ENCODE results near the gene PEAK1. TPM values are rescaled to one million over a fixed set of nuclear protein-coding genes. Genes with fewer than 3 reads are reported as not detected.

PEAK1 gene
- total and polyA plus RNA-seq, 2 experiments from 2014 or later = 7.8 to 34.1 TPM

DNA sequence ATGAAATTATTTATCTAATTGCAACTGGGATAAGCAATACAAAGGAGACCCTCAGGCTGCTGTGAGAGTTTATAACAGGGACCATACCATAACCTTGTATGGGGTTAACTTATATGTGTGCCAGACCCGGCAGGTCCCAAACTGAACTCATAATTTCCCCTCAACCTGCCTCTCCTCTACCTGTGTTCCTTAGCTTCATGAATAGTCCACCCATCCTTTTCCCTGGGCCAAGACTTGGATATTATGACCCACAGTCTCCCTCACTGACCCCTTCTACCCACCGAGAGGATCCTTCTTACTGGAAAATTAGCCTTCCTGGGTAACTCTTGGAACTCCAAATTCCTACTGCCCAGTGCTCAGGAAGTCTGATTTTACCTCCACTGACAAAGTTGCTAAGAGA, 345.6 kb downstream of the PEAK1 start:
- peaks cover 8% of the 10 kb centered on the region for H3K27me3 Mint-ChIP-seq (ENCODE audit: insufficient read depth, low read depth, poor library complexity)
- Histone ChIP-seq H4K20me1 (replicated peaks; ENCODE audit: insufficient read depth) (peaks cover 6% of the 10 kb centered on the region; the same call in 1 of the 2 replicates), H3K27ac (ENCODE audit: low read depth) (no peak overlapping the region), H3K9me2 (ENCODE audit: insufficient read depth) (no peaks in the 10 kb centered on the region), H3K4me1 (ENCODE audit: insufficient read depth) (peaks cover 8% of the 10 kb centered on the region), H3K36me3 (ENCODE audit: insufficient read depth) (no peaks in the 10 kb centered on the region), H3F3A (replicated peaks; ENCODE audit: low read depth) (no peaks in the 10 kb centered on the region), H3K27me3 (ENCODE audit: insufficient read depth) (peaks cover 9% of the 10 kb centered on the region), H3K4me2 (no peak overlapping the region), H3K4me3 (no peak overlapping the region), H2AFZ (no peak overlapping the region), H3K79me2 (replicated peaks; ENCODE audit: insufficient read depth) (peaks cover 10% of the 10 kb centered on the region)
- TF ChIP-seq EZH2phosphoT487 (IDR thresholded peaks at IDR 0.05; ENCODE audit: unreplicated experiment) (no peak), ETS1 (IDR thresholded peaks at IDR 0.05) (no peak), STAT1 (IDR thresholded peaks at IDR 0.05; ENCODE audit: unreplicated experiment) (no peak), JUNB (IDR thresholded peaks at IDR 0.05; ENCODE audit: unreplicated experiment) (no peak), ZNF331 (CRISPR knock-in tag; IDR thresholded peaks at IDR 0.05; ENCODE audit: low read depth) (no peak), EZH2 (IDR thresholded peaks at IDR 0.05; ENCODE audit: low read depth, unreplicated experiment) (no peak), CREB1 (CRISPR knock-in tag; IDR thresholded peaks at IDR 0.05; ENCODE audit: low read depth) (no peak), POLR2AphosphoS5 (IDR thresholded peaks at IDR 0.05; ENCODE audit: low read depth) (no peak), NANOG (IDR thresholded peaks at IDR 0.05; ENCODE audit: borderline replicate concordance) (no peak), ZNF114 (CRISPR knock-in tag; IDR thresholded peaks at IDR 0.05) (no peak)
- TF ChIP-seq, protein P1, sequence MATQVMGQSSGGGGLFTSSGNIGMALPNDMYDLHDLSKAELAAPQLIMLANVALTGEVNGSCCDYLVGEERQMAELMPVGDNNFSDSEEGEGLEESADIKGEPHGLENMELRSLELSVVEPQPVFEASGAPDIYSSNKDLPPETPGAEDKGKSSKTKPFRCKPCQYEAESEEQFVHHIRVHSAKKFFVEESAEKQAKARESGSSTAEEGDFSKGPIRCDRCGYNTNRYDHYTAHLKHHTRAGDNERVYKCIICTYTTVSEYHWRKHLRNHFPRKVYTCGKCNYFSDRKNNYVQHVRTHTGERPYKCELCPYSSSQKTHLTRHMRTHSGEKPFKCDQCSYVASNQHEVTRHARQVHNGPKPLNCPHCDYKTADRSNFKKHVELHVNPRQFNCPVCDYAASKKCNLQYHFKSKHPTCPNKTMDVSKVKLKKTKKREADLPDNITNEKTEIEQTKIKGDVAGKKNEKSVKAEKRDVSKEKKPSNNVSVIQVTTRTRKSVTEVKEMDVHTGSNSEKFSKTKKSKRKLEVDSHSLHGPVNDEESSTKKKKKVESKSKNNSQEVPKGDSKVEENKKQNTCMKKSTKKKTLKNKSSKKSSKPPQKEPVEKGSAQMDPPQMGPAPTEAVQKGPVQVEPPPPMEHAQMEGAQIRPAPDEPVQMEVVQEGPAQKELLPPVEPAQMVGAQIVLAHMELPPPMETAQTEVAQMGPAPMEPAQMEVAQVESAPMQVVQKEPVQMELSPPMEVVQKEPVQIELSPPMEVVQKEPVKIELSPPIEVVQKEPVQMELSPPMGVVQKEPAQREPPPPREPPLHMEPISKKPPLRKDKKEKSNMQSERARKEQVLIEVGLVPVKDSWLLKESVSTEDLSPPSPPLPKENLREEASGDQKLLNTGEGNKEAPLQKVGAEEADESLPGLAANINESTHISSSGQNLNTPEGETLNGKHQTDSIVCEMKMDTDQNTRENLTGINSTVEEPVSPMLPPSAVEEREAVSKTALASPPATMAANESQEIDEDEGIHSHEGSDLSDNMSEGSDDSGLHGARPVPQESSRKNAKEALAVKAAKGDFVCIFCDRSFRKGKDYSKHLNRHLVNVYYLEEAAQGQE (IDR thresholded peaks at IDR 0.05; ENCODE audit: unreplicated experiment) = no peak
- TF ChIP-seq, protein P2, sequence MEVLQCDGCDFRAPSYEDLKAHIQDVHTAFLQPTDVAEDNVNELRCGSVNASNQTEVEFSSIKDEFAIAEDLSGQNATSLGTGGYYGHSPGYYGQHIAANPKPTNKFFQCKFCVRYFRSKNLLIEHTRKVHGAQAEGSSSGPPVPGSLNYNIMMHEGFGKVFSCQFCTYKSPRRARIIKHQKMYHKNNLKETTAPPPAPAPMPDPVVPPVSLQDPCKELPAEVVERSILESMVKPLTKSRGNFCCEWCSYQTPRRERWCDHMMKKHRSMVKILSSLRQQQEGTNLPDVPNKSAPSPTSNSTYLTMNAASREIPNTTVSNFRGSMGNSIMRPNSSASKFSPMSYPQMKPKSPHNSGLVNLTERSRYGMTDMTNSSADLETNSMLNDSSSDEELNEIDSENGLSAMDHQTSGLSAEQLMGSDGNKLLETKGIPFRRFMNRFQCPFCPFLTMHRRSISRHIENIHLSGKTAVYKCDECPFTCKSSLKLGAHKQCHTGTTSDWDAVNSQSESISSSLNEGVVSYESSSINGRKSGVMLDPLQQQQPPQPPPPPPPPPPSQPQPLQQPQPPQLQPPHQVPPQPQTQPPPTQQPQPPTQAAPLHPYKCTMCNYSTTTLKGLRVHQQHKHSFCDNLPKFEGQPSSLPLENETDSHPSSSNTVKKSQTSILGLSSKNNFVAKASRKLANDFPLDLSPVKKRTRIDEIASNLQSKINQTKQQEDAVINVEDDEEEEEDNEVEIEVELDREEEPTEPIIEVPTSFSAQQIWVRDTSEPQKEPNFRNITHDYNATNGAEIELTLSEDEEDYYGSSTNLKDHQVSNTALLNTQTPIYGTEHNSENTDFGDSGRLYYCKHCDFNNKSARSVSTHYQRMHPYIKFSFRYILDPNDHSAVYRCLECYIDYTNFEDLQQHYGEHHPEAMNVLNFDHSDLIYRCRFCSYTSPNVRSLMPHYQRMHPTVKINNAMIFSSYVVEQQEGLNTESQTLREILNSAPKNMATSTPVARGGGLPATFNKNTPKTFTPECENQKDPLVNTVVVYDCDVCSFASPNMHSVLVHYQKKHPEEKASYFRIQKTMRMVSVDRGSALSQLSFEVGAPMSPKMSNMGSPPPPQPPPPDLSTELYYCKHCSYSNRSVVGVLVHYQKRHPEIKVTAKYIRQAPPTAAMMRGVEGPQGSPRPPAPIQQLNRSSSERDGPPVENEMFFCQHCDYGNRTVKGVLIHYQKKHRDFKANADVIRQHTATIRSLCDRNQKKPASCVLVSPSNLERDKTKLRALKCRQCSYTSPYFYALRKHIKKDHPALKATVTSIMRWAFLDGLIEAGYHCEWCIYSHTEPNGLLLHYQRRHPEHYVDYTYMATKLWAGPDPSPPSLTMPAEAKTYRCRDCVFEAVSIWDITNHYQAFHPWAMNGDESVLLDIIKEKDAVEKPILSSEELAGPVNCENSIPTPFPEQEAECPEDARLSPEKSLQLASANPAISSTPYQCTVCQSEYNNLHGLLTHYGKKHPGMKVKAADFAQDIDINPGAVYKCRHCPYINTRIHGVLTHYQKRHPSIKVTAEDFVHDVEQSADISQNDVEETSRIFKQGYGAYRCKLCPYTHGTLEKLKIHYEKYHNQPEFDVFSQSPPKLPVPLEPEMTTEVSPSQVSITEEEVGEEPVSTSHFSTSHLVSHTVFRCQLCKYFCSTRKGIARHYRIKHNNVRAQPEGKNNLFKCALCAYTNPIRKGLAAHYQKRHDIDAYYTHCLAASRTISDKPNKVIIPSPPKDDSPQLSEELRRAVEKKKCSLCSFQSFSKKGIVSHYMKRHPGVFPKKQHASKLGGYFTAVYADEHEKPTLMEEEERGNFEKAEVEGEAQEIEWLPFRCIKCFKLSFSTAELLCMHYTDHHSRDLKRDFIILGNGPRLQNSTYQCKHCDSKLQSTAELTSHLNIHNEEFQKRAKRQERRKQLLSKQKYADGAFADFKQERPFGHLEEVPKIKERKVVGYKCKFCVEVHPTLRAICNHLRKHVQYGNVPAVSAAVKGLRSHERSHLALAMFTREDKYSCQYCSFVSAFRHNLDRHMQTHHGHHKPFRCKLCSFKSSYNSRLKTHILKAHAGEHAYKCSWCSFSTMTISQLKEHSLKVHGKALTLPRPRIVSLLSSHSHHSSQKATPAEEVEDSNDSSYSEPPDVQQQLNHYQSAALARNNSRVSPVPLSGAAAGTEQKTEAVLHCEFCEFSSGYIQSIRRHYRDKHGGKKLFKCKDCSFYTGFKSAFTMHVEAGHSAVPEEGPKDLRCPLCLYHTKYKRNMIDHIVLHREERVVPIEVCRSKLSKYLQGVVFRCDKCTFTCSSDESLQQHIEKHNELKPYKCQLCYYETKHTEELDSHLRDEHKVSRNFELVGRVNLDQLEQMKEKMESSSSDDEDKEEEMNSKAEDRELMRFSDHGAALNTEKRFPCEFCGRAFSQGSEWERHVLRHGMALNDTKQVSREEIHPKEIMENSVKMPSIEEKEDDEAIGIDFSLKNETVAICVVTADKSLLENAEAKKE (CRISPR knock-in tag; IDR thresholded peaks at IDR 0.05) = no peak
- TF ChIP-seq, protein P3, sequence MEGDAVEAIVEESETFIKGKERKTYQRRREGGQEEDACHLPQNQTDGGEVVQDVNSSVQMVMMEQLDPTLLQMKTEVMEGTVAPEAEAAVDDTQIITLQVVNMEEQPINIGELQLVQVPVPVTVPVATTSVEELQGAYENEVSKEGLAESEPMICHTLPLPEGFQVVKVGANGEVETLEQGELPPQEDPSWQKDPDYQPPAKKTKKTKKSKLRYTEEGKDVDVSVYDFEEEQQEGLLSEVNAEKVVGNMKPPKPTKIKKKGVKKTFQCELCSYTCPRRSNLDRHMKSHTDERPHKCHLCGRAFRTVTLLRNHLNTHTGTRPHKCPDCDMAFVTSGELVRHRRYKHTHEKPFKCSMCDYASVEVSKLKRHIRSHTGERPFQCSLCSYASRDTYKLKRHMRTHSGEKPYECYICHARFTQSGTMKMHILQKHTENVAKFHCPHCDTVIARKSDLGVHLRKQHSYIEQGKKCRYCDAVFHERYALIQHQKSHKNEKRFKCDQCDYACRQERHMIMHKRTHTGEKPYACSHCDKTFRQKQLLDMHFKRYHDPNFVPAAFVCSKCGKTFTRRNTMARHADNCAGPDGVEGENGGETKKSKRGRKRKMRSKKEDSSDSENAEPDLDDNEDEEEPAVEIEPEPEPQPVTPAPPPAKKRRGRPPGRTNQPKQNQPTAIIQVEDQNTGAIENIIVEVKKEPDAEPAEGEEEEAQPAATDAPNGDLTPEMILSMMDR (conservative IDR thresholded peaks at IDR 0.05; ENCODE audit: low read depth in 2 of 2) = no peak
- ATAC-seq (no peak), DNase-seq (ENCODE audit: low spot score) (no peak)
- H3K36me3 Mint-ChIP-seq (ENCODE audit: low read depth) = no peaks in the 10 kb centered on the region
- peaks cover 12% of the 10 kb centered on the region for H3K4me1 Mint-ChIP-seq
- no peak overlapping the region for H3K4me3 Mint-ChIP-seq
- no peak overlapping the region for H3K27ac Mint-ChIP-seq
- no peaks in the 10 kb centered on the region; the same call in 2 of the 3 replicates for H3K9me3 Mint-ChIP-seq
